Loucy (cell line): ENCODE measurements around the gene TBXT.

Experiments
- H2AFZ ChIP-seq: fragments of 200-600 bp; sonication (generic); 2 replicates; pipeline ENCODE4 v1.6.0; 2016; ENCODE audit warnings: antibody characterized with exemption, mild to moderate bottlenecking, low read length, moderate library complexity
- H3F3A ChIP-seq: fragments of 200-600 bp; 2 replicates; pipeline ENCODE4 v1.6.0; 2016; ENCODE audit warnings: antibody characterized with exemption, low read depth, mild to moderate bottlenecking
- H3K27me3 ChIP-seq: fragments of 200-600 bp; sonication (generic); 2 replicates; pipeline ENCODE4 v1.6.1; 2014; ENCODE audit warnings: low read length, mild to moderate bottlenecking; ENCODE audit not compliant: insufficient read depth, poor library complexity, severe bottlenecking
- H3K36me3 ChIP-seq: fragments of 200-600 bp; sonication (generic); 2 replicates; pipeline ENCODE4 v1.6.1; 2016; ENCODE audit warnings: low read length; ENCODE audit not compliant: insufficient read depth
- H3K4me1 ChIP-seq: fragments of 200-600 bp; sonication (generic); 2 replicates; pipeline ENCODE4 v1.5.1; 2014; ENCODE audit warnings: low read length, mild to moderate bottlenecking; ENCODE audit not compliant: insufficient read depth, poor library complexity, severe bottlenecking
- H3K4me2 ChIP-seq: fragments of 200-600 bp; sonication (generic); 2 replicates; pipeline ENCODE4 v1.6.0; 2014; ENCODE audit warnings: antibody characterized with exemption, low read length, low read depth, mild to moderate bottlenecking; ENCODE audit not compliant: poor library complexity, severe bottlenecking
- H3K4me3 ChIP-seq: fragments of 200-600 bp; sonication (generic); 2 replicates; pipeline ENCODE4 v1.5.1; 2014; ENCODE audit warnings: low read length, mild to moderate bottlenecking, mixed read lengths; ENCODE audit not compliant: poor library complexity, severe bottlenecking
- H3K79me2 ChIP-seq: fragments of 200-600 bp; sonication (generic); 2 replicates; pipeline ENCODE4 v1.6.1; 2014; ENCODE audit warnings: low read length; ENCODE audit not compliant: insufficient read depth
- H3K9ac ChIP-seq: fragments of 200-600 bp; sonication (generic); 2 replicates; pipeline ENCODE4 v1.6.0; 2014; ENCODE audit warnings: mild to moderate bottlenecking, low read depth, low read length, moderate library complexity; ENCODE audit not compliant: poor library complexity, severe bottlenecking
- H3K9me2 ChIP-seq: fragments of 200-600 bp; sonication (generic); replicated peaks from 2 replicates; pipeline ENCODE4 v1.6.1; 2016; ENCODE audit warnings: low read depth, low read length, mixed read lengths
- H3K9me3 ChIP-seq: fragments of 200-600 bp; sonication (generic); 2 replicates; pipeline ENCODE4 v1.6.1; 2014; ENCODE audit warnings: mild to moderate bottlenecking, antibody characterized with exemption, low read length, low read depth; ENCODE audit not compliant: insufficient read depth
- H4K20me1 ChIP-seq: fragments of 200-600 bp; sonication (generic); 2 replicates; pipeline ENCODE4 v1.6.0; 2014; ENCODE audit warnings: antibody characterized with exemption, low read length, mild to moderate bottlenecking; ENCODE audit not compliant: insufficient read depth, poor library complexity, severe bottlenecking
- CTCF ChIP-seq: fragments of 200-600 bp; sonication (generic); conservative IDR thresholded peaks from 2 replicates; pipeline ENCODE4 v1.5.1; 2014; ENCODE audit warnings: mild to moderate bottlenecking, antibody characterized with exemption, low read length
- EZH2phosphoT487 ChIP-seq: fragments of 200-600 bp; IDR thresholded peaks from 2 replicates; pipeline ENCODE4 v1.6.1; 2018; ENCODE audit warnings: antibody characterized with exemption, mild to moderate bottlenecking, moderate library complexity, borderline replicate concordance

Gene TBXT

GRCh38 chr6:166162599-166163342 lies 4.9 kb downstream of the TBXT start:
- Histone ChIP-seq H2AFZ (no peak overlapping the region), H3K4me2 (no peak overlapping the region), H3K79me2 (no peaks in the 10 kb centered on the region), H3K9me2 (no peaks in the 10 kb centered on the region), H3K4me1 (peaks cover 4% of the 10 kb centered on the region), H3K4me3 (no peak overlapping the region), H3K27me3 (no peaks in the 10 kb centered on the region), H3K9ac (no peak overlapping the region), H3F3A (no peaks in the 10 kb centered on the region), H3K36me3 (no peaks in the 10 kb centered on the region), H4K20me1 (no peaks in the 10 kb centered on the region), H3K9me3 (no peaks in the 10 kb centered on the region)
- TF ChIP-seq CTCF (no peak), EZH2phosphoT487 (no peak)

- Histone ChIP-seq H2AFZ (peak overlapping the region; percentile 60; the same call in 1 of the 2 replicates), H3K9ac (peak overlapping the region; percentile 12), H3K4me2 (no peak overlapping the region), H3K9me2 (no peaks in the 10 kb centered on the region), H3K9me3 (no peaks in the 10 kb centered on the region), H3K4me3 (no peak overlapping the region), H3K79me2 (no peaks in the 10 kb centered on the region), H4K20me1 (no peaks in the 10 kb centered on the region), H3K27me3 (no peaks in the 10 kb centered on the region), H3F3A (no peaks in the 10 kb centered on the region), H3K36me3 (no peaks in the 10 kb centered on the region), H3K4me1 (peaks cover 12% of the 10 kb centered on the region)
- TF ChIP-seq CTCF: no peak
- TF ChIP-seq EZH2phosphoT487: no peak
These were observed 9.6 kb downstream of the TBXT start for GRCh38 chr6:166157930-166158617.

- Histone ChIP-seq H3F3A (no peaks in the 10 kb centered on the region), H3K9ac (no peak overlapping the region), H3K4me1 (peaks cover 12% of the 10 kb centered on the region), H3K9me3 (no peaks in the 10 kb centered on the region), H3K4me3 (no peak overlapping the region), H3K27me3 (no peaks in the 10 kb centered on the region), H3K79me2 (no peaks in the 10 kb centered on the region), H3K4me2 (no peak overlapping the region), H3K9me2 (0 out of 2 replicates have a peak, but pooled peaks cover 2% of the 10 kb centered on the region), H3K36me3 (no peaks in the 10 kb centered on the region), H4K20me1 (no peaks in the 10 kb centered on the region), H2AFZ (no peak overlapping the region)
- TF ChIP-seq CTCF (peak; percentile 74), EZH2phosphoT487 (no peak)
These were observed 10.7 kb downstream of the TBXT start for GRCh38 chr6:166156942-166157341.
